G401.6 (cell line): ENCODE measurements around the gene ZBTB4.
"Not testable (repeated sequence)": the region's sequence is repeated elsewhere in the genome, so short reads cannot be mapped to it uniquely, and the experiment has no call there.

Experiments used
- FAIRE-seq: peaks from 2 replicates; lab custom pipeline; 2012; peaks lifted over from hg19 to GRCh38; lab: Jason Lieb, UNC

ZBTB4 gene

GRCh38 chr17:7470457-7470973 lies 8.9 kb downstream of the ZBTB4 start:
- not testable (repeated sequence) for FAIRE-seq

- not testable (repeated sequence) for FAIRE-seq
Observed at GRCh38 chr17:7469843-7470242, 9.6 kb downstream of the ZBTB4 start.

- no peak for FAIRE-seq
Observed at GRCh38 chr17:7468804-7469389, 10.5 kb downstream of the ZBTB4 start.

- FAIRE-seq: no peak
Observed at GRCh38 chr17:7468290-7468689, 11.1 kb downstream of the ZBTB4 start.

- FAIRE-seq: no peak
Observed at GRCh38 chr17:7467498-7467897, 11.9 kb downstream of the ZBTB4 start.

GRCh38 chr17:7466639-7467341 lies 12.6 kb downstream of the ZBTB4 start:
- no peak for FAIRE-seq

- no peak for FAIRE-seq
Observed at GRCh38 chr17:7466318-7466638, 13.2 kb downstream of the ZBTB4 start.

- FAIRE-seq: no peak
Observed at GRCh38 chr17:7465597-7466275, 13.7 kb downstream of the ZBTB4 start.

GRCh38 chr17:7464081-7464480 lies 15.3 kb downstream of the ZBTB4 start:
- FAIRE-seq: no peak

- FAIRE-seq: no peak
Observed at GRCh38 chr17:7463372-7463846, 16.0 kb downstream of the ZBTB4 start.

- no peak for FAIRE-seq
Observed at GRCh38 chr17:7462474-7463371, 16.7 kb downstream of the ZBTB4 start.

- no peak for FAIRE-seq
Observed at GRCh38 chr17:7460850-7461660, 18.4 kb downstream of the ZBTB4 start.

- peak; percentile 44 for FAIRE-seq
Observed at GRCh38 chr17:7459961-7460545, 19.4 kb downstream of the ZBTB4 start.

GRCh38 chr17:7448461-7448860 lies 31.0 kb downstream of the ZBTB4 start:
- no peak for FAIRE-seq

- no peak for FAIRE-seq
Observed at GRCh38 chr17:7445619-7445968, 33.8 kb downstream of the ZBTB4 start.

- no peak for FAIRE-seq
Observed at GRCh38 chr17:7444682-7445618, 34.5 kb downstream of the ZBTB4 start, which contains the start of gene CHRNB1. Gene CHRNB1 (plus strand): TSS chr17:7445061. CDS start chr17:7445128, 67 bp downstream.

- no peak for FAIRE-seq
Observed at GRCh38 chr17:7443499-7444485, 35.6 kb downstream of the ZBTB4 start.

- FAIRE-seq: no peak
Observed at GRCh38 chr17:7442142-7442541, 37.3 kb downstream of the ZBTB4 start.

GRCh38 chr17:7441266-7441665 lies 38.2 kb downstream of the ZBTB4 start:
- no peak for FAIRE-seq
